Uterus (tissue), 4 donors: ENCODE results near the gene MPZL3. TPM values are rescaled to one million over a fixed set of nuclear protein-coding genes. Genes with fewer than 3 reads are reported as not detected.
"Not testable (repeated sequence)": the region's sequence is repeated elsewhere in the genome, so short reads cannot be mapped to it uniquely, and the experiment has no call there.

Experiments
- DNase-seq, 2 donors: peaks; one replicate each; pipeline ENCODE4 v3.0.0-alpha.2; 2019 to 2020
- H3K27ac ChIP-seq, 2 donors: fragments of 200-600 bp; sonication (generic); 1 replicate in 1 of 2; 2 replicates in 1 of 2; pipeline ENCODE4 v1.5.1; 2016 to 2018
- H3K27me3 ChIP-seq, 2 donors: fragments of 200-600 bp; sonication (generic); one replicate each; pipeline ENCODE4 v1.5.1; 2018 to 2019; ENCODE audit warnings: control low read depth in 1 of 2
- H3K36me3 ChIP-seq, 2 donors: fragments of 200-600 bp; sonication (generic); one replicate each; pipeline ENCODE4 v1.5.1; 2019; ENCODE audit warnings: control low read depth in 1 of 2
- H3K4me1 ChIP-seq, 2 donors: fragments of 200-600 bp; sonication (generic); one replicate each; pipeline ENCODE4 v1.5.1; 2018 to 2019; ENCODE audit warnings: control low read depth in 1 of 2
- H3K4me3 ChIP-seq, 2 donors: fragments of 200-600 bp; sonication (generic); 1 replicate in 1 of 2; 2 replicates in 1 of 2; pipeline ENCODE4 v1.5.1; 2018 to 2019; ENCODE audit warnings: mild to moderate bottlenecking in 1 of 2
- H3K9me3 ChIP-seq, 2 donors: fragments of 200-600 bp; sonication (generic); one replicate each; pipeline ENCODE4 v1.5.1; 2019; ENCODE audit warnings: control low read depth in 1 of 2
- CTCF ChIP-seq, 4 experiments: fragments of 200-600 bp in 2 of 4; fragments of 450-650 bp in 2 of 4; sonication (generic) in 2 of 4; IDR thresholded peaks; one replicate each; pipeline ENCODE4 v1.5.1; 2016 to 2019; ENCODE audit warnings: antibody characterized with exemption in 4 of 4, mild to moderate bottlenecking in 2 of 4, moderate library complexity in 1 of 4
- POLR2A ChIP-seq, 2 donors: fragments of 450-650 bp; IDR thresholded peaks; one replicate each; pipeline ENCODE4 v1.6.1; 2016; ENCODE audit warnings: antibody characterized with exemption in 2 of 2, mild to moderate bottlenecking in 1 of 2, moderate library complexity in 1 of 2
- intact Hi-C: fragments of 100-400 bp; cut with DNase I; formaldehyde crosslinking; loops from one replicate; pipeline ENCODE4 v1.15.1; 2023; ENCODE audit warnings: low total_unique reads
- total RNA-seq, 4 donors: library from RNA; depleted of rRNA in 3 of 4; stranded (reverse); fragments of >200 nt in 3 of 4; gene quantifications; one replicate each; pipeline versions ENCODE4 v1.1.0 to v1.2.4, GENCODE V29; 2014 to 2023
- donor health status: DM: yes; HTN: yes; CAD: no.

The MPZL3 gene
- total RNA-seq, 4 donors from 2014 or later, result 0.26 to 8.3 (median 3.3) TPM

- H3K4me3 ChIP-seq, result no peak overlapping the region
- H3K4me1 ChIP-seq, result peaks cover 0 to 3% of the 10 kb centered on the region in 2 donors
- TF ChIP-seq CTCF (IDR thresholded peaks at IDR 0.05) (no peak), POLR2A (IDR thresholded peaks at IDR 0.05) (no peak)
- H3K36me3 ChIP-seq, result no peaks in the 10 kb centered on the region
- H3K27me3 ChIP-seq, result no peaks in the 10 kb centered on the region
- no peak for DNase-seq
- H3K9me3 ChIP-seq, result no peaks in the 10 kb centered on the region
- no peak overlapping the region for H3K27ac ChIP-seq
- intact Hi-C loops, result no loop called here
These were observed 51.7 kb downstream of the MPZL3 start for GRCh38 chr11:118200497-118200896.

GRCh38 chr11:118199135-118199534, 53.0 kb downstream of the MPZL3 start:
- no peaks in the 10 kb centered on the region for H3K36me3 ChIP-seq
- TF ChIP-seq CTCF (IDR thresholded peaks at IDR 0.05), result no peak
- no peak for TF ChIP-seq POLR2A (IDR thresholded peaks at IDR 0.05)
- H3K4me3 ChIP-seq, result no peak overlapping the region
- no peaks in the 10 kb centered on the region for H3K27me3 ChIP-seq
- peak overlapping the region; percentile 63 to 67 for H3K27ac ChIP-seq
- H3K4me1 ChIP-seq, result peaks cover 0 to 3% of the 10 kb centered on the region in 2 donors
- intact Hi-C loops, result no loop called here
- DNase-seq, result no peak
- H3K9me3 ChIP-seq, result no peaks in the 10 kb centered on the region

- Histone ChIP-seq H3K27ac (peak overlapping the region; percentile 63 to 67), H3K36me3 (no peaks in the 10 kb centered on the region), H3K27me3 (no peaks in the 10 kb centered on the region), H3K4me1 (peaks cover 0 to 3% of the 10 kb centered on the region in 2 donors), H3K9me3 (no peaks in the 10 kb centered on the region), H3K4me3 (no peak overlapping the region)
- TF ChIP-seq CTCF (IDR thresholded peaks at IDR 0.05) (peak; percentile 77 to 88 (median 82)), POLR2A (IDR thresholded peaks at IDR 0.05) (no peak)
- intact Hi-C loops, result no loop called here
- DNase-seq, result peak; percentile 76 to 79
These were observed 53.8 kb downstream of the MPZL3 start for GRCh38 chr11:118198370-118198769.

- Histone ChIP-seq H3K27ac (peak overlapping the region; percentile 63), H3K27me3 (no peaks in the 10 kb centered on the region), H3K4me3 (no peak overlapping the region), H3K4me1 (peaks cover 0 to 3% of the 10 kb centered on the region in 2 donors), H3K9me3 (no peaks in the 10 kb centered on the region), H3K36me3 (no peaks in the 10 kb centered on the region)
- TF ChIP-seq POLR2A (IDR thresholded peaks at IDR 0.05), result no peak
- TF ChIP-seq CTCF (IDR thresholded peaks at IDR 0.05), result no peak
- peak; percentile 82 to 90 for DNase-seq
- intact Hi-C loops, result no loop called here
These were observed 57.1 kb downstream of the MPZL3 start for GRCh38 chr11:118194835-118195627.

GRCh38 chr11:118193910-118194566, 58.1 kb downstream of the MPZL3 start:
- no peak for DNase-seq
- H3K36me3 ChIP-seq, result no peaks in the 10 kb centered on the region
- intact Hi-C loops, result no loop called here
- H3K27me3 ChIP-seq, result no peaks in the 10 kb centered on the region
- H3K9me3 ChIP-seq, result no peaks in the 10 kb centered on the region
- TF ChIP-seq POLR2A (IDR thresholded peaks at IDR 0.05) (no peak), CTCF (IDR thresholded peaks at IDR 0.05) (no peak)
- no peak overlapping the region for H3K4me3 ChIP-seq
- peak overlapping the region in 1 of 2 donors; percentile 63 for H3K27ac ChIP-seq
- peaks cover 0 to under 1% of the 10 kb centered on the region in 2 donors for H3K4me1 ChIP-seq

GRCh38 chr11:118192817-118193216, 59.3 kb downstream of the MPZL3 start:
- H3K27me3 ChIP-seq, H3K4me3 ChIP-seq, H3K36me3 ChIP-seq, H3K27ac ChIP-seq, H3K9me3 ChIP-seq, intact Hi-C loops, H3K4me1 ChIP-seq, DNase-seq: not testable (repeated sequence)

- H3K27ac ChIP-seq, H3K9me3 ChIP-seq, H3K4me3 ChIP-seq, DNase-seq, H3K36me3 ChIP-seq, H3K4me1 ChIP-seq, intact Hi-C loops, H3K27me3 ChIP-seq: not testable (repeated sequence)
These were observed 61.1 kb downstream of the MPZL3 start for GRCh38 chr11:118190942-118191506.
